Measurements from ENCODE around the gene TENM3. TPM values are rescaled to one million over a fixed set of nuclear protein-coding genes. Genes with fewer than 3 reads are reported as not detected.

The TENM3 gene
- total and polyA plus RNA-seq, 10 of the 15 experiments (the other 5 are each of a cell fraction or from before 2014, with no cell fraction given), result 0.01 to 1.7 (median 0.08) TPM; not detected in 2

GRCh38 chr4:182194091-182194824 is 48.9 kb upstream of the TENM3 start (continued):
- TF ChIP-seq, protein P1, sequence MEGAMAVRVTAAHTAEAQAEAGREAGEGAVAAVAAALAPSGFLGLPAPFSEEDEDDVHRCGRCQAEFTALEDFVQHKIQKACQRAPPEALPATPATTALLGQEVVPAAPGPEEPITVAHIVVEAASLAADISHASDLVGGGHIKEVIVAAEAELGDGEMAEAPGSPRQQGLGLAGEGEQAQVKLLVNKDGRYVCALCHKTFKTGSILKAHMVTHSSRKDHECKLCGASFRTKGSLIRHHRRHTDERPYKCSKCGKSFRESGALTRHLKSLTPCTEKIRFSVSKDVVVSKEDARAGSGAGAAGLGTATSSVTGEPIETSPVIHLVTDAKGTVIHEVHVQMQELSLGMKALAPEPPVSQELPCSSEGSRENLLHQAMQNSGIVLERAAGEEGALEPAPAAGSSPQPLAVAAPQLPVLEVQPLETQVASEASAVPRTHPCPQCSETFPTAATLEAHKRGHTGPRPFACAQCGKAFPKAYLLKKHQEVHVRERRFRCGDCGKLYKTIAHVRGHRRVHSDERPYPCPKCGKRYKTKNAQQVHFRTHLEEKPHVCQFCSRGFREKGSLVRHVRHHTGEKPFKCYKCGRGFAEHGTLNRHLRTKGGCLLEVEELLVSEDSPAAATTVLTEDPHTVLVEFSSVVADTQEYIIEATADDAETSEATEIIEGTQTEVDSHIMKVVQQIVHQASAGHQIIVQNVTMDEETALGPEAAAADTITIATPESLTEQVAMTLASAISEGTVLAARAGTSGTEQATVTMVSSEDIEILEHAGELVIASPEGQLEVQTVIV (IDR thresholded peaks at IDR 0.05; ENCODE audit: borderline replicate concordance, partially characterized antibody), result no peak
- TF ChIP-seq HDAC2 (IDR thresholded peaks at IDR 0.05), result no peak
- TF ChIP-seq ELK1 (IDR thresholded peaks at IDR 0.05; ENCODE audit: low read depth, low read length), result no peak
- no peak for TF ChIP-seq ATF7 (IDR thresholded peaks at IDR 0.05; ENCODE audit: low read depth)

DNA sequence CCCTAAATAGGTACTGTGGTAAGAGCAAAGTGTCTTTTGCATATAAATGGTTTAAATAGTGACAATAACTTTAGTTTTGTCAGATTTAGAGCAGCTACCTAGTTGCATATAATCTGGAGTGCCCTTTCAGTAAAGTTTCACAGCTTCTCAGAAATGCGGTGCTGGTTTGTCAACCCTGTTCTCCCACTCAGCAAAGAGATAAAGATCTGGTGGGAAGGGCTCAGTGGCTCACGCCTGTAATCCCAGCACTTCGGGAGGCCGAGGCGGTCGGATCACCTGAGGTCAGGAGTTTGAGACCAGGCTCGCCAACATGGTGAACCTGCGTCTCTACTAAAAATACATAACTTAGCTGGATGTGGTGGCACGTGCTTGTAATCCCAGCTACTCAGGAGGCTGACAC is 45.6 kb upstream of the TENM3 start:
- in situ Hi-C loops (cut with MboI) (no loop called here), intact Hi-C loops (cut with micrococcal nuclease; ENCODE audit: unreplicated experiment) (no loop called here)
- RAD21 ChIA-PET (ENCODE audit: unreplicated experiment), result no interaction called here
- 60% methylated on average over 9 of the region's 9 CpGs for WGBS (ENCODE audit: insufficient coverage, insufficient replicate concordance, low lambda C conversion rate, missing lambda C conversion rate)
- POLR2A ChIA-PET, result no interaction called here
- Histone ChIP-seq H3K4me3 (no peak overlapping the region), H3K79me2 (ENCODE audit: control insufficient read depth, insufficient read depth, low read length) (no peaks in the 10 kb centered on the region), H2AFZ (ENCODE audit: control insufficient read depth, low read depth, low read length) (no peak overlapping the region), H3K9ac (ENCODE audit: control insufficient read depth, insufficient read depth, low read length) (no peak overlapping the region), H3K36me3 (ENCODE audit: control insufficient read depth in 2 of 2, insufficient read depth in 2 of 2, low read length in 1 of 2) (no peaks in the 10 kb centered on the region), H3K4me2 (ENCODE audit: control insufficient read depth, insufficient read depth) (no peak overlapping the region), H4K20me1 (ENCODE audit: control insufficient read depth, insufficient read depth) (no peaks in the 10 kb centered on the region), H3K27ac (ENCODE audit: control insufficient read depth, insufficient read depth) (no peak overlapping the region), H3K9me3 (replicated peaks; ENCODE audit: control insufficient read depth, insufficient read depth, low read length) (no peaks in the 10 kb centered on the region), H3K27me3 (replicated peaks in 1 of 2; ENCODE audit: control insufficient read depth in 2 of 2, insufficient read depth in 2 of 2, low read length in 1 of 2) (no peaks in the 10 kb centered on the region), H3K4me1 (ENCODE audit: control insufficient read depth, insufficient read depth, low read length) (no peaks in the 10 kb centered on the region)
- DNase-seq (ENCODE audit: low read depth, low spot score), result no peak
- FAIRE-seq, result no peak
- CTCF ChIA-PET, result no interaction called here
- no peak for ATAC-seq
- BruUV-seq (replicated peaks), result no TSS peak
- TF ChIP-seq ZNF217 (IDR thresholded peaks at IDR 0.05) (no peak), KAT2A (conservative IDR thresholded peaks at IDR 0.05; ENCODE audit: control insufficient read depth, low read depth, low read length) (no peak), SREBF1 (IDR thresholded peaks at IDR 0.05; ENCODE audit: low read length) (no peak)
- TF ChIP-seq, protein P2, sequence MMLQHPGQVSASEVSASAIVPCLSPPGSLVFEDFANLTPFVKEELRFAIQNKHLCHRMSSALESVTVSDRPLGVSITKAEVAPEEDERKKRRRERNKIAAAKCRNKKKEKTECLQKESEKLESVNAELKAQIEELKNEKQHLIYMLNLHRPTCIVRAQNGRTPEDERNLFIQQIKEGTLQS (IDR thresholded peaks at IDR 0.05; ENCODE audit: borderline replicate concordance, extremely low read depth, low read depth, low read length), result no peak
- SMC1A ChIA-PET (ENCODE audit: uncharacterized antibody, unreplicated experiment), result no interaction called here

Data from GM12878 (cell line).